IPS DF 6.9 (cell line): ENCODE data around the gene TMEM108.

Source experiments
- DNase-seq: peaks from one replicate; pipeline ENCODE4 v3.0.0-alpha.2; 2013; ENCODE audit warnings: low read depth, low spot score
- H3K27ac ChIP-seq: one replicate; pipeline ENCODE4 v1.5.1; 2013; ENCODE audit warnings: low read length, control low read depth
- H3K27me3 ChIP-seq: 2 replicates; pipeline ENCODE4 v1.6.1; 2013; ENCODE audit warnings: mild to moderate bottlenecking, low read length; ENCODE audit not compliant: control insufficient read depth, insufficient read depth
- H3K36me3 ChIP-seq: 2 replicates; pipeline ENCODE4 v1.6.1; 2013; ENCODE audit warnings: low read length; ENCODE audit not compliant: control insufficient read depth, insufficient read depth
- H3K4me1 ChIP-seq: 2 replicates; pipeline ENCODE4 v1.6.1; 2013; ENCODE audit warnings: low read length; ENCODE audit not compliant: control insufficient read depth, insufficient read depth
- H3K4me3 ChIP-seq: 2 replicates; pipeline ENCODE4 v1.5.1; 2013; ENCODE audit warnings: mild to moderate bottlenecking, low read length
- H3K9me3 ChIP-seq: 2 replicates; pipeline ENCODE4 v1.6.1; 2013; ENCODE audit warnings: low read length, inconsistent platforms; ENCODE audit not compliant: control insufficient read depth, insufficient read depth
- WGBS: extraction: QIAGEN DNeasy Blood & Tissue Kit; methylation state at CpG from one replicate; pipeline ENCODE4 v1.1.7; 2013; ENCODE audit warnings: mixed read lengths, missing lambda C conversion rate; ENCODE audit not compliant: insufficient read length, insufficient coverage; 5-methylcytosine and 5-hydroxymethylcytosine counted together

TMEM108 gene

GRCh38 chr3:133386876-133387275, 348.7 kb downstream of the TMEM108 start:
- no peaks in the 10 kb centered on the region for H3K27me3 ChIP-seq
- no peaks in the 10 kb centered on the region for H3K36me3 ChIP-seq
- H3K4me3 ChIP-seq = no peak overlapping the region
- H3K9me3 ChIP-seq = no peaks in the 10 kb centered on the region
- H3K27ac ChIP-seq = no peak overlapping the region
- no peak for DNase-seq
- H3K4me1 ChIP-seq = no peaks in the 10 kb centered on the region

- H3K27me3 ChIP-seq = no peaks in the 10 kb centered on the region
- no peak for DNase-seq
- no peaks in the 10 kb centered on the region for H3K9me3 ChIP-seq
- no peaks in the 10 kb centered on the region for H3K36me3 ChIP-seq
- H3K4me3 ChIP-seq = no peak overlapping the region
- no CpG with 5 or more reads among the region's 4 CpGs for WGBS
- no peaks in the 10 kb centered on the region for H3K4me1 ChIP-seq
- H3K27ac ChIP-seq = no peak overlapping the region
These were observed 349.1 kb downstream of the TMEM108 start for GRCh38 chr3:133387341-133387740.

- no peak overlapping the region for H3K27ac ChIP-seq
- H3K36me3 ChIP-seq = no peaks in the 10 kb centered on the region
- no peaks in the 10 kb centered on the region for H3K9me3 ChIP-seq
- no peaks in the 10 kb centered on the region for H3K27me3 ChIP-seq
- DNase-seq = no peak
- H3K4me1 ChIP-seq = no peaks in the 10 kb centered on the region
- no peak overlapping the region for H3K4me3 ChIP-seq
- no CpG with 5 or more reads among the region's 4 CpGs for WGBS
These were observed 350.7 kb downstream of the TMEM108 start for GRCh38 chr3:133388696-133389395.

- no CpG with 5 or more reads among the region's 4 CpGs for WGBS
- Histone ChIP-seq H3K27me3 (no peaks in the 10 kb centered on the region), H3K36me3 (no peaks in the 10 kb centered on the region), H3K27ac (no peak overlapping the region), H3K9me3 (no peaks in the 10 kb centered on the region), H3K4me1 (no peaks in the 10 kb centered on the region), H3K4me3 (no peak overlapping the region)
- DNase-seq = no peak
These were observed 352.5 kb downstream of the TMEM108 start for GRCh38 chr3:133390715-133391114.

GRCh38 chr3:133393204-133393603, 355.0 kb downstream of the TMEM108 start:
- Histone ChIP-seq H3K9me3 (no peaks in the 10 kb centered on the region), H3K4me1 (no peaks in the 10 kb centered on the region), H3K4me3 (no peak overlapping the region), H3K36me3 (no peaks in the 10 kb centered on the region), H3K27ac (no peak overlapping the region), H3K27me3 (no peaks in the 10 kb centered on the region)
- no peak for DNase-seq
- WGBS = no CpG with 5 or more reads among the region's 1 CpG

- no CpG with 5 or more reads among the region's 7 CpGs for WGBS
- H3K27ac ChIP-seq = no peak overlapping the region
These were observed 355.7 kb downstream of the TMEM108 start for GRCh38 chr3:133393691-133394474.

GRCh38 chr3:133394561-133395311, 356.5 kb downstream of the TMEM108 start:
- WGBS = no CpG with 5 or more reads among the region's 1 CpG
- Histone ChIP-seq H3K4me3 (no peak overlapping the region), H3K27ac (no peak overlapping the region), H3K9me3 (no peaks in the 10 kb centered on the region), H3K4me1 (no peaks in the 10 kb centered on the region), H3K27me3 (no peaks in the 10 kb centered on the region), H3K36me3 (no peaks in the 10 kb centered on the region)
- DNase-seq = no peak

More at GRCh38 chr3:133393691-133394474, 355.7 kb downstream of the TMEM108 start:
- DNase-seq = no peak
- H3K9me3 ChIP-seq = no peaks in the 10 kb centered on the region
- H3K36me3 ChIP-seq = no peaks in the 10 kb centered on the region
- no peak overlapping the region for H3K4me3 ChIP-seq
- H3K27me3 ChIP-seq = no peaks in the 10 kb centered on the region
- H3K4me1 ChIP-seq = no peaks in the 10 kb centered on the region

GRCh38 chr3:133396906-133397305, 358.7 kb downstream of the TMEM108 start:
- no peaks in the 10 kb centered on the region for H3K36me3 ChIP-seq
- no peak overlapping the region for H3K27ac ChIP-seq
- no CpG with 5 or more reads among the region's 10 CpGs for WGBS

GRCh38 chr3:133400006-133400515, 361.9 kb downstream of the TMEM108 start, which contains the start of gene BFSP2:
Gene BFSP2, plus strand, starts transcription at chr3:133400056. Its CDS starts 28 bp downstream, at chr3:133400084.
- no peaks in the 10 kb centered on the region for H3K4me1 ChIP-seq
- no peak within 1 kb of the TSS for H3K4me3 ChIP-seq
- DNase-seq = no peak
- H3K27ac ChIP-seq = no peak within 1 kb of the TSS
- no peaks in the 10 kb centered on the region for H3K27me3 ChIP-seq
- H3K9me3 ChIP-seq = no peaks in the 10 kb centered on the region; the same call in 1 of the 2 replicates
- WGBS = no CpG with 5 or more reads among the region's 15 CpGs
- H3K36me3 ChIP-seq = no peaks in the 10 kb centered on the region

More at GRCh38 chr3:133396906-133397305, 358.7 kb downstream of the TMEM108 start:
- no peak overlapping the region for H3K4me3 ChIP-seq
- no peaks in the 10 kb centered on the region for H3K4me1 ChIP-seq
- H3K9me3 ChIP-seq = no peaks in the 10 kb centered on the region
- DNase-seq = no peak
- no peaks in the 10 kb centered on the region for H3K27me3 ChIP-seq
